Measurements from ENCODE around the gene PITX2. TPM values are rescaled to one million over a fixed set of nuclear protein-coding genes. Genes with fewer than 3 reads are reported as not detected.

The PITX2 gene
- total RNA-seq, 1 experiment from 2014 or later = not detected

DNA sequence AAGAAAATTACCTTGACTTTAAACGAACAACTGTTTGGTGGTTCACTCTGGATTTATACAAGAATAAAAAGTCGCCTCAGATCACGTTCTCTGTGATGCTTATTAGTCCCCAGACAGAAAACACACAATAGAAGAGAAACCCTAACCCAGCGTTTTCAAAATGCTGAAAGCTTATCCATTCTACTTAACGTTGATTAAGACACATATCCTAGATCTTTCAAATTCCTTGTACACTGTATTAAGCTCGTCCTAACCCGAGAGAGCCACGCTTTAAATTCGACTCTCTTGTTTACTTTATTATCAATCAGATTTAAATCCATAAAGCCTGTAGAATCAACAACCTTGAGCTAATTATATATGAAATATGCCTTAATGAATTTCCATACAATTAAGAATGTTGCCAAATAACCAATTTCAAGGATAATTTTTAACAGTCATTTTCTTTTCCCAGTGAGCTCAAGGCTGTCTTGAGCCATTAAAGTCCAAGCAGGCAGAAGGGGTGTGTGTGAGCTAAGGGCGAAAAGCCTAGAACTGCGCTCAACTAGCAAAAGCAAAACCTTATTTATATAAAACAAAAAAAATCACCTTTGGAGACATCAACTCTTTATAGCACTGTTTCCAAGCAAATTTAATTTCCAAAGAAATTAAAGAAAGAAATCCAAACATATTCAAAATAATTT is 981 bp upstream of the PITX2 start:
- CTCF ChIA-PET = interaction anchor here (0.6 kb wide), 1 partner anchor 1916 kb away, joined by 3 read pairs; no protein-coding TSS in a partner anchor
- DNase-seq = no peak
- Mint-ChIP-seq H3K4me3 (ENCODE audit: low read depth, unreplicated experiment) (no peak overlapping the region), H3K27me3 (ENCODE audit: unreplicated experiment) (no peaks in the 10 kb centered on the region), H3K4me1 (ENCODE audit: low read depth, unreplicated experiment) (no peaks in the 10 kb centered on the region), H3K36me3 (ENCODE audit: insufficient read depth, unreplicated experiment) (no peaks in the 10 kb centered on the region), H3K9me3 (ENCODE audit: low read depth, unreplicated experiment) (no peaks in the 10 kb centered on the region), H3K27ac (ENCODE audit: unreplicated experiment) (no peak overlapping the region)
- intact Hi-C loops (cut with micrococcal nuclease; ENCODE audit: unreplicated experiment) = no loop called here
- no TSS peak for BruUV-seq (replicated peaks)
- TF ChIP-seq, protein P1, sequence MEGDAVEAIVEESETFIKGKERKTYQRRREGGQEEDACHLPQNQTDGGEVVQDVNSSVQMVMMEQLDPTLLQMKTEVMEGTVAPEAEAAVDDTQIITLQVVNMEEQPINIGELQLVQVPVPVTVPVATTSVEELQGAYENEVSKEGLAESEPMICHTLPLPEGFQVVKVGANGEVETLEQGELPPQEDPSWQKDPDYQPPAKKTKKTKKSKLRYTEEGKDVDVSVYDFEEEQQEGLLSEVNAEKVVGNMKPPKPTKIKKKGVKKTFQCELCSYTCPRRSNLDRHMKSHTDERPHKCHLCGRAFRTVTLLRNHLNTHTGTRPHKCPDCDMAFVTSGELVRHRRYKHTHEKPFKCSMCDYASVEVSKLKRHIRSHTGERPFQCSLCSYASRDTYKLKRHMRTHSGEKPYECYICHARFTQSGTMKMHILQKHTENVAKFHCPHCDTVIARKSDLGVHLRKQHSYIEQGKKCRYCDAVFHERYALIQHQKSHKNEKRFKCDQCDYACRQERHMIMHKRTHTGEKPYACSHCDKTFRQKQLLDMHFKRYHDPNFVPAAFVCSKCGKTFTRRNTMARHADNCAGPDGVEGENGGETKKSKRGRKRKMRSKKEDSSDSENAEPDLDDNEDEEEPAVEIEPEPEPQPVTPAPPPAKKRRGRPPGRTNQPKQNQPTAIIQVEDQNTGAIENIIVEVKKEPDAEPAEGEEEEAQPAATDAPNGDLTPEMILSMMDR (IDR thresholded peaks at IDR 0.05; ENCODE audit: unreplicated experiment) = no peak

DNA sequence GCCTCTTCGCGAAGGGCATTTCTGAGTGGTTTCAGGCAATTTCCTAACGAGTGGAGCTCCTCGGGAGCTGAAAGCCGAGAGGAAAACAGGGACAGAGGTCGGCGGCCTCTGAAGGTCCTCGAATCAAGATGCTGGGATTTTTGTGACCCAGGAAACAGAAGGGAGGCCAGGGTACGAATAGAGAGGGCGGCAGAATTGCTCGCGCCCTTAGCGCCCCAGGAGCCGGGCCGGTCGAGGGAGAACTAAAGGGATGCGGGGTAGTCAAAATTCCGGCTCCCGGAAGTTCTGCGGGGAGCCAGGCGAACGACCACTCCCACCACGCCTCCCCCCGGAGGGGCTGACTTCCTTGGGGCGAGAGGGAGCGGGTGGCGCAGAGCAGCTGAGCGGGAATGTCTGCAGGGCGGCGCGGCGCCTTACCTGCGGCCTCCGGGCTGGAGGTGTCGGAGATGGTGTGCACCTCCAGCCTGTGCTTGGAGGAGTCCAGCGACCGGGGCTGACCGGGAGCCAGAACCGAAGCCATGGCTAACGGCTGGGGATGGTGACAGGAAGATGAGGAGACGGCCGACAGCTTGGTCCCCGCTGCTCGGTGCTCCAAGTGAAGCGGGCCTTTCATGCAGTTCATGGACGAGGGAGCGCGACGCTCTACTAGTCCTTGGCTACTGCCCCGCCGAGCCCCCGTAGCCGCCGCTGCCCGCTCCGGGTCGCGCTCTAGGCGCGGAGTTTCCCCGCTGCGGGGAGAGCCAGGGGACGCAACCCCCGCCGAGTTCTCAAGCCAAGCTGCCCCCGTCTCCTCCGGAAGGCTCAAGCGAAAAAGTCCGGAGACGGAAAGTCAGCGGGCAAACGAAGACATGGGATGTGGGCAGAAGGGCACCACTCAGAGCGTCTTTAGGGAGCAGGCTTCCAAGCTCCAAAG is 782 bp downstream of the PITX2 start:
- intact Hi-C loops (cut with micrococcal nuclease; ENCODE audit: unreplicated experiment) = no loop called here
- H3K4me3 Mint-ChIP-seq (ENCODE audit: low read depth, unreplicated experiment) = no peak overlapping the region
- no peaks in the 10 kb centered on the region for H3K4me1 Mint-ChIP-seq (ENCODE audit: low read depth, unreplicated experiment)
- no peak overlapping the region for H3K27ac Mint-ChIP-seq (ENCODE audit: unreplicated experiment)
- TF ChIP-seq, protein P1 (IDR thresholded peaks at IDR 0.05; ENCODE audit: unreplicated experiment) = no peak
- H3K9me3 Mint-ChIP-seq (ENCODE audit: low read depth, unreplicated experiment) = no peaks in the 10 kb centered on the region
- CTCF ChIA-PET = no interaction called here
- H3K27me3 Mint-ChIP-seq (ENCODE audit: unreplicated experiment) = no peaks in the 10 kb centered on the region
- no peak for DNase-seq
- no TSS peak for BruUV-seq (replicated peaks)
- no peaks in the 10 kb centered on the region for H3K36me3 Mint-ChIP-seq (ENCODE audit: insufficient read depth, unreplicated experiment)

DNA sequence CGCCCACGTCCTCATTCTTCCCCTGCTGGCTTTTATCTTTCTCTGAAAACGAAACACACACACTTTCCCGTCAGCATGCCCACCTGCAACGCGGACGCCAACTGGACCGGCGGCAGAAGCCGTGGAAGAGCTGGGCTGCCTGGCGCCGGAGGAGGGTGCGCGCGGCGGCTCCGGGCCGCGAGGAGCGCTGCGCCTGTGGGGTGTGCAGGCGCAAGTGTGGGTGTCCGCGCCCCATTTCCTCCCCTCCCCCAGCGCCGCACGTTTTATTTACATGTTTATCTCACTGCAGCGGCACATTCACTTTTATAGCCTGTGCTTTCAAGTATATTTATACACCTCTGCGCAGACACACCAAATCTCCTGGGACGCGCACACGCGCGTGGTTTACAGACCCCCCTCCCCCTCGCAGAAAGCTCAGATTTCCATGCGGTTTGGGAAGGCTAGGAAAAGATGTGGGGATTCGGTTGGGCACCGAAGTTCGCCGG is 1.5 kb downstream of the PITX2 start:
- Mint-ChIP-seq H3K36me3 (ENCODE audit: insufficient read depth, unreplicated experiment) (no peaks in the 10 kb centered on the region), H3K4me3 (ENCODE audit: low read depth, unreplicated experiment) (no peak overlapping the region), H3K4me1 (ENCODE audit: low read depth, unreplicated experiment) (no peaks in the 10 kb centered on the region), H3K27me3 (ENCODE audit: unreplicated experiment) (no peaks in the 10 kb centered on the region), H3K9me3 (ENCODE audit: low read depth, unreplicated experiment) (no peaks in the 10 kb centered on the region), H3K27ac (ENCODE audit: unreplicated experiment) (no peak overlapping the region)
- no TSS peak for BruUV-seq (replicated peaks)
- CTCF ChIA-PET = no interaction called here
- no peak for DNase-seq
- intact Hi-C loops (cut with micrococcal nuclease; ENCODE audit: unreplicated experiment) = no loop called here
- TF ChIP-seq, protein P1 (IDR thresholded peaks at IDR 0.05; ENCODE audit: unreplicated experiment) = no peak

DNA sequence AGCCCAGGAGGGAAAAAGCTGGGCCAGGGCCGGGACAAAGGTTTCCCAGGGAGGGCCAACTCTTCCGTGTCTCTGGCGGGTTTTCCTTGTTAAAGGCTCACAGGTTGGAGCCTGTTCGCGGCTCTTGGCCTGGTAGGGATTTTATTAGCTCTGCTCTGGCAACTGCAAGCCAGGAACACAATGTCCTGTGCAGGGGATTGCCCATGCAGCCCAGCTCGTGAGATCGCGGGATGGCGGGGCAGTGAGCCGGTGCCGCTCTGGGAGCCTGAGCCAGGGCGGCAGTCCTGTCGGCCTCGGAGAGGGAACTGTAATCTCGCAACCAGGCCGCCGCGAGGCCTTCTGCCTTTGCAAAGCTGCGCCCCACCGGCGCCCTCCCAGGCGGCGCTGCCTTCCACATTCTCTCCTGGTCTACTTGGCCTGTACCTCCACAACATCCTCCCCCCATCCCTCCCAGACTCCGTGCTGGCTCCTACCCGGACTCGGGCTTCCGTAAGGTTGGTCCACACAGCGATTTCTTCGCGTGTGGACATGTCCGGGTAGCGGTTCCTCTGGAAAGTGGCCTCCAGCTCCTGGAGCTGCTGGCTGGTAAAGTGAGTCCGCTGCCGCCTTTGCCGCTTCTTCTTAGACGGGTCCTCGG is 2.1 kb downstream of the PITX2 start:
- Mint-ChIP-seq H3K4me3 (ENCODE audit: low read depth, unreplicated experiment) (no peak overlapping the region), H3K4me1 (ENCODE audit: low read depth, unreplicated experiment) (no peaks in the 10 kb centered on the region), H3K27ac (ENCODE audit: unreplicated experiment) (no peak overlapping the region), H3K36me3 (ENCODE audit: insufficient read depth, unreplicated experiment) (no peaks in the 10 kb centered on the region), H3K9me3 (ENCODE audit: low read depth, unreplicated experiment) (no peaks in the 10 kb centered on the region), H3K27me3 (ENCODE audit: unreplicated experiment) (no peaks in the 10 kb centered on the region)
- CTCF ChIA-PET = no interaction called here
- TF ChIP-seq, protein P1 (IDR thresholded peaks at IDR 0.05; ENCODE audit: unreplicated experiment) = no peak
- intact Hi-C loops (cut with micrococcal nuclease; ENCODE audit: unreplicated experiment) = no loop called here
- no TSS peak for BruUV-seq (replicated peaks)
- DNase-seq = no peak
